Measurements from ENCODE around the gene CHRNA1.

The CHRNA1 gene

DNA sequence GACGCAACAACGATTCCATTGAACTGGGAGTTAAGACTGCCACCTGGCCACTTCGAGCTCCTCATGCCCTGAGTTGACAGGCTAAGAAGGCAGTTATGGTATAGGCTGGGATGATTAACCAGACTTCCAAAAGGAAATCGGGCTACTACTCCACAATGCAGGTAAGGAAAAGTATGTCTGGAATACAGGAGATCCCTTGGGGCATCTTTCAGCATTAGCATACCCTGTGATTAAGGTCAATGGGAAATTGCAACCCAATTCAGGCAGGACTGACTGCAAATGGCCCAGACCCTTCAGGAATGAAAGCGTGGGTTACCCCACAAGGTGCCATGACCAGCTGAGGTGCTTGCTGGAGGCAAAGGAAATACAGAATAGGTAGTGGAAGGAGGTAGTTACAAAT is 19.1 kb downstream of the CHRNA1 start:
- no peaks in the 10 kb centered on the region for H4K20me1 ChIP-seq
- H3K4me1 ChIP-seq: peaks cover 0 to 18% (median 0%) of the 10 kb centered on the region in 10 experiments; a peak in 7 of 20 replicates
- no peak overlapping the region for H3K4me2 ChIP-seq
- H3K36me3 ChIP-seq: no peaks in the 10 kb centered on the region
- no peak overlapping the region for H3K9ac ChIP-seq
- H3K27me3 ChIP-seq: peaks cover 0 to 87% (median 0%) of the 10 kb centered on the region in 11 experiments; a peak in 4 of 22 replicates
- no peak for TF ChIP-seq Cebpa-rat (IDR thresholded peaks at IDR 0.05)
- no peak overlapping the region for H3K27ac ChIP-seq
- no peaks in the 10 kb centered on the region; a peak in 1 of 22 replicates for H3K9me3 ChIP-seq (replicated peaks in 1 of 11)
- no peak overlapping the region for H3K4me3 ChIP-seq

DNA sequence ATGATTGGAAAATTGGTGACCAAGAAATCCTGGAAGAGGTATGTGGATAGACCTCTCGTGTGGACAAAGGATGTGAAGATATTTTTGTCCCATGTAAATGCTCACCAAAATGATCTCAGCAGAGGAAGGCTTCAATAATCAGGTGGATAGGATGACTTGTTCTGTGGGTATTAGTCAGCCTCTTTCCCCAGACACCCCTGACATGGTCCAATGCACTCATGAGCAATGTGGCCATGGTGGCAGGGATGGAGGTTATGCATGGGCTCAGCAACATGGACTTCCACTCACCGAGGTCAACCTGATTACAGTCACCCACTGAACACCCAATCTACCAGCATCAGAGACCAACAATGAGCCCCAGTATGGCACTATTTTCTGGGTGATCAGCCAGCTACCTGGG is 20.2 kb downstream of the CHRNA1 start:
- Histone ChIP-seq H3K36me3 (no peaks in the 10 kb centered on the region), H3K4me1 (peaks cover 0 to 11% (median 0%) of the 10 kb centered on the region in 10 experiments; a peak in 3 of 20 replicates), H3K27me3 (peaks cover 0 to 78% (median 0%) of the 10 kb centered on the region in 11 experiments; a peak in 4 of 22 replicates), H3K9me3 (replicated peaks in 1 of 11) (no peaks in the 10 kb centered on the region; a peak in 1 of 22 replicates), H3K4me3 (no peak overlapping the region), H4K20me1 (no peaks in the 10 kb centered on the region), H3K4me2 (no peak overlapping the region), H3K27ac (no peak overlapping the region), H3K9ac (no peak overlapping the region)
- no peak for TF ChIP-seq Cebpa-rat (IDR thresholded peaks at IDR 0.05)

DNA sequence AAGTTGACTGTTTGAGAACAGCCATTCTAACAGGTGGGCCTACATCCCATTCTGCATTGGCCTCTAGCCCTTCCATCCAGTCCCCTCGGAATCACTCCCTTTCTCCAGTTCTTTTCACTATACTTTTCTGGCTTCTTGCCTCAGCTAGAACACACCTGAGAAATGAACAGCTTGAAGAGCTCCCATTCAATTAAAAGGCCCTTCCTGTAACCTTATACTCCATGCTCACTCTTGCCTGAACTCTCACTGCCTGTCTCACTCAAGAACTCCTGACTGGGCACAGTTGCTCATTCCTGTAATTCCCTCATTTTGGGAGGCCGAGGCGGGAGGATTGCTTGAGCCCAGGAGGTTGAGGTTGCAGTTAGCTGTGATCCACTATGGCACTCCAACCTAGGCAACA is 23.6 kb downstream of the CHRNA1 start:
- Histone ChIP-seq H3K36me3 (no peaks in the 10 kb centered on the region), H3K4me3 (no peak overlapping the region), H4K20me1 (no peaks in the 10 kb centered on the region), H3K27ac (no peak overlapping the region), H3K27me3 (peaks cover 0 to 70% (median 0%) of the 10 kb centered on the region in 11 experiments; a peak in 4 of 22 replicates), H3K9me3 (replicated peaks in 1 of 11) (no peaks in the 10 kb centered on the region; a peak in 1 of 22 replicates), H3K9ac (no peak overlapping the region), H3K4me2 (no peak overlapping the region), H3K4me1 (peaks cover 0 to 3% (median 0%) of the 10 kb centered on the region in 10 experiments; a peak in 1 of 20 replicates)
- TF ChIP-seq Cebpa-rat (IDR thresholded peaks at IDR 0.05): no peak

DNA sequence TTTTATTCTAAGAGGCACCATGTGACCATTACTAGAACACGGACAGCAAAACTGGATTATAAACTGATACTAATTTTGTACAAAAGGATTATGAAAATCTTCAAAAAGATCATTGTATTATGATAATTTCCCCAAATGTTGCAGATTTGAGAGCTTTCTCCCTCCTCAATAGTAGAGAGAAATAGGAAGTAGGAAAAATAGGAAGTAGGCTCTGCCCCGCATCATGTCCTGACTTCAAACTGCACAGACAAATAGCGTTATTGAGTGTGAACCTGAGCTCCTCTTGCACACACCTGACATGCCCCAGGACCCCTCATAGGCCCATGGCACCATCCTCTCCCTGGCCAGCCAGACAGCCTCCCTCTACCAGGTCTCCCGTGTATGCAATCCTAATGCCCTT is 25.4 kb downstream of the CHRNA1 start:
- no peak overlapping the region for H3K27ac ChIP-seq
- H3K4me2 ChIP-seq: no peak overlapping the region
- H4K20me1 ChIP-seq: no peaks in the 10 kb centered on the region
- no peak overlapping the region for H3K9ac ChIP-seq
- peaks cover 0 to 3% (median 0%) of the 10 kb centered on the region in 10 experiments; a peak in 1 of 20 replicates for H3K4me1 ChIP-seq
- peaks cover 0 to 66% (median 0%) of the 10 kb centered on the region in 11 experiments; a peak in 4 of 22 replicates for H3K27me3 ChIP-seq
- H3K36me3 ChIP-seq: no peaks in the 10 kb centered on the region
- H3K9me3 ChIP-seq (replicated peaks in 1 of 11): no peaks in the 10 kb centered on the region
- TF ChIP-seq Cebpa-rat (IDR thresholded peaks at IDR 0.05): no peak
- H3K4me3 ChIP-seq: no peak overlapping the region

DNA sequence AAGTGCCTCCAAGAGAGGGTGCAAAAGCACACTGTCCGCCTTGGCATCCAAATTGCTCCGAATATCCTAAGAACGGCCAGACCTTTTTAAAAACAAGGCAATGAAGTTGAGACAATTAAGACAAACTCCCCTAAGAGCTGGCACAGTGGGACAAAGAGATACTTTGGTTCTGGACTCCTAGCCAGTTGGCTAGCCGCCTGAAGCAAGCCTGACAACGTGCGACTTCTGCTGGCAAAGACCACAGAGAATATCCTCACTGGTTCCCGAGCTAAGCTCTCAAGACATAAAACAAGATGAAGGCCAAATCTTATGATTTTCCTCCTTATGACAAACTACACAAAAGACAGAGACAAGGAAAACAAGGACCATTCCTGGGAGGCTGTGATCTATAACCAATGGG is 32.7 kb downstream of the CHRNA1 start:
- H3K36me3 ChIP-seq: no peaks in the 10 kb centered on the region
- H4K20me1 ChIP-seq: no peaks in the 10 kb centered on the region
- H3K9me3 ChIP-seq (replicated peaks in 1 of 11): peaks cover 11 to 19% (median 15%) of the 10 kb centered on the region in 11 experiments
- H3K27me3 ChIP-seq: peaks cover 0 to 87% (median 0%) of the 10 kb centered on the region in 11 experiments; a peak in 7 of 22 replicates
- no peaks in the 10 kb centered on the region for H3K4me1 ChIP-seq
- H3K9ac ChIP-seq: no peak overlapping the region
- H3K4me3 ChIP-seq: no peak overlapping the region
- H3K27ac ChIP-seq: no peak overlapping the region
- H3K4me2 ChIP-seq: no peak overlapping the region
- TF ChIP-seq Cebpa-rat (IDR thresholded peaks at IDR 0.05): no peak

DNA sequence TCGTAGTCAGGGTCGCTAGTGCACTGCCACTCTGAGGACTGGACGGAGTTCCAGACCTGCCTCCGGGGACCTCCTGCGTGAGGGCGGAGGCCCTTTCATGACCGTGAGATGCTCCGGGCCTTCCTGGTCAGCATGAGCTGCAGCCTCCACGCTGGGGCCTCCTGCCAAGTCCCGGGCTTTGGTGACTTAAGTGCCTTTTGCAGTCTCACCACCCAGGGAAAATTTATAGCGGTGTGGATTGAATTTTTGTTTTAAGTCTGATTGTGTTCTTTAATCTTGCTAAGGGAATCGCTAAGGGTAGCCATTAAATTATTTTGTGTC is 33.6 kb downstream of the CHRNA1 start:
- H3K4me1 ChIP-seq: no peaks in the 10 kb centered on the region
- no peak overlapping the region for H3K9ac ChIP-seq
- peaks cover 0 to 88% (median 0%) of the 10 kb centered on the region in 11 experiments; a peak in 7 of 22 replicates for H3K27me3 ChIP-seq
- H3K27ac ChIP-seq: no peak overlapping the region
- no peaks in the 10 kb centered on the region for H4K20me1 ChIP-seq
- H3K36me3 ChIP-seq: no peaks in the 10 kb centered on the region
- H3K4me3 ChIP-seq: no peak overlapping the region
- H3K4me2 ChIP-seq: no peak overlapping the region
- H3K9me3 ChIP-seq (replicated peaks in 1 of 11): peaks cover 11 to 19% (median 15%) of the 10 kb centered on the region in 11 experiments
- TF ChIP-seq Cebpa-rat (IDR thresholded peaks at IDR 0.05): no peak

DNA sequence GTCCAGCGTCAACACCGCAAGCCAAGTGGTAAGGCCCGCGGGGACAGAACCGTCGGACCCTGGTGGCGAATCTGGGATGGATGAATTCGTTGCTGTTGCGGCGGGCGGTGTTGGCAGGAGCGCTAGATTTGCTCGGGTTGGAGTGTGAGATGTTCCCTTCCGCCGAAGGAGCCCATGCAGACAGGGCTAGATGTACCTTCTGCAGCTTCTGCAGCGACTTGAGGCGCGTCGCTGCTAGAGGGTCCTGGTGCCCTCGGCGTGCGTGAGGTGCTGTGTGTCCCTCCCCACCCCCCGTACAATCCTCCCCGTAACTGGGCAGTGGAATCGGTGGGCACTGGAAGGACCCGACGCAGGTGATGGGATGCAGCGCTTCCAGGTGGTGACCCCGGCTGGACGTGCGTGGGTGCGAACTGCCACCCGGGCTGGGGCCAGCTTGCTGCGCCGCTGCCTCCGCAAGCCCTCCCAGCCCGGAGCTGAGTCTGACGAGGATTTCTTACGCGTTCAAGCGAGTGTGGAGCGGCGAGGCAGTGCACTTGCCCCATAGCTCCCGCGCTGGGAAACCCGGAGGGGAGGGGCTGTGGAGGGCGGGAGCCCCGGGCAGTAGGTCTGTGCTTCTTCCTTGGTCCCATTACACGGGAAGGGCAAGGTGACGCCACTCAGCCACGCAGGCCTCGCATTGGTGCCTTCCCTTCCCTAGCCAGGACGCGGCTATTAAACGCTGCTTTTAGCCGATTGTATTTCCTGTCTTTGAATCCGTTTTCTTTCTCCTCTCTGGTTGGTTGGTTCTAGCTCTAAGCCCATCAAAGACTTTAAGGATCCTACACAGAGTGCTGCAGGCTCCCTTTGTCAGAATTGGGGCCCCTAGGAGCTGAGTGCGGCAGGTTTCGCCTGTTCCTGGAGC is 34.2 kb downstream of the CHRNA1 start:
- H3K4me2 ChIP-seq: no peak overlapping the region
- H3K4me3 ChIP-seq: no peak overlapping the region
- no peak for TF ChIP-seq Cebpa-rat (IDR thresholded peaks at IDR 0.05)
- H4K20me1 ChIP-seq: no peaks in the 10 kb centered on the region
- peaks cover 0 to 90% (median 0%) of the 10 kb centered on the region in 11 experiments; a peak in 7 of 22 replicates for H3K27me3 ChIP-seq
- peaks cover 11 to 19% (median 15%) of the 10 kb centered on the region in 11 experiments for H3K9me3 ChIP-seq (replicated peaks in 1 of 11)
- H3K9ac ChIP-seq: no peak overlapping the region
- no peaks in the 10 kb centered on the region for H3K36me3 ChIP-seq
- H3K27ac ChIP-seq: no peak overlapping the region
- H3K4me1 ChIP-seq: no peaks in the 10 kb centered on the region

DNA sequence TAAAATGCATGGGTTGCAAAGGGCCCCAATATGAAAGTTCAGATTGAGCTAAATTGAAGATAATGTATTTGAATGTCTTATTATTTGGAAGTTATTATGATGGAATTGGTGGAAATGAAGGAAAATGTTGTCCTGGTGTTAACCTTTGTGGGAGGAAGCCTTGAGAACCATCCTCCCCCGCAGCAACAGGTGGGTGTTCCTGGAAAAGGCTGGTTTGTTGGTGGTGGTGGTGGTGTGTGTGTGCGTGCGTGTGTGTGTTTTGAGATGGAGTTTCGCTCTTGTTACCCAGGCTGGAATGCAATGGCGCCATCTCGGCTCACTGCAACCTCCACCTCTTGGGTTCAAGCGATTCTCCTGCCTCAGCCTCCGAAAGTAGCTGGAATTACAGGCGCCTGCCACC is 36.2 kb downstream of the CHRNA1 start:
- peaks cover 11 to 31% (median 16%) of the 10 kb centered on the region in 11 experiments for H3K9me3 ChIP-seq (replicated peaks in 1 of 11)
- TF ChIP-seq Cebpa-rat (IDR thresholded peaks at IDR 0.05): no peak

DNA sequence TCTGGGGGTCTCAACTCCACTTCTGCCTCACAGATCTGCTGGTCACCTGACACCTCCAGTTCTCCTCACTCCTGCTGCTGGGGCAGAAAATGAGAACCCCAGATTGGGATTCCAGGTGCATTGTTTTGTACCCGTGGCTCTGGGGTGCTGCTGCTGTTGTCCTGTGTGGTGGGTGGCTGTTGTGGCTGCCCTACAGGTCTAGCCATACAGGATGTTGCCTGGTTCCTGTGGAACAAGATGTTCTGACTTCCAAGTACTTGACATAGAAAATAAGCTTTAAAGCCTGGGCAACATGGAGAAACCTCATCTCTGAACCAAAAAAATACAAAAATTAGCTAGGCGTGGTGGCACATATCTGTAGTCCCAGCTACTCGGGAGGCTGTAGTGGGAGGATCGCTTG is 38.1 kb downstream of the CHRNA1 start:
- H3K27me3 ChIP-seq: peaks cover 0 to 94% (median 0%) of the 10 kb centered on the region in 11 experiments; a peak in 7 of 22 replicates
- H3K27ac ChIP-seq: no peak overlapping the region
- H3K9ac ChIP-seq: no peak overlapping the region
- H3K9me3 ChIP-seq (replicated peaks in 1 of 11): peaks cover 12 to 37% (median 16%) of the 10 kb centered on the region in 11 experiments
- TF ChIP-seq Cebpa-rat (IDR thresholded peaks at IDR 0.05): no peak
- H4K20me1 ChIP-seq: no peaks in the 10 kb centered on the region
- peaks cover 0 to 13% (median 0%) of the 10 kb centered on the region in 10 experiments; a peak in 1 of 20 replicates for H3K4me1 ChIP-seq
- no peak overlapping the region for H3K4me2 ChIP-seq
- no peak overlapping the region for H3K4me3 ChIP-seq
- no peaks in the 10 kb centered on the region for H3K36me3 ChIP-seq

More for the DNA sequence above, 36.2 kb downstream of the CHRNA1 start:
- Histone ChIP-seq H3K36me3 (no peaks in the 10 kb centered on the region), H3K9ac (no peak overlapping the region), H4K20me1 (no peaks in the 10 kb centered on the region), H3K4me2 (no peak overlapping the region), H3K27ac (no peak overlapping the region), H3K4me3 (no peak overlapping the region), H3K4me1 (peaks cover 0 to 7% (median 0%) of the 10 kb centered on the region in 10 experiments; a peak in 1 of 20 replicates), H3K27me3 (peaks cover 0 to 96% (median 0%) of the 10 kb centered on the region in 11 experiments; a peak in 7 of 22 replicates)
